GM19467 (cell line): Measurements from ENCODE around the gene IL9R.
"Not testable (repeated sequence)": the region's sequence is repeated elsewhere in the genome, so short reads cannot be mapped to it uniquely, and the experiment has no call there.

ENCODE experiments used
- ATAC-seq: cut with Tn5 transposase; IDR thresholded peaks from one replicate; pipeline ENCODE4 v1.9.1; 2021; ENCODE audit warnings: mild to moderate bottlenecking, moderate library complexity; ENCODE audit not compliant: unreplicated experiment

IL9R gene

GRCh38 chrX:155998116-155998515, 620 bp downstream of the IL9R start:
- ATAC-seq: no peak

DNA sequence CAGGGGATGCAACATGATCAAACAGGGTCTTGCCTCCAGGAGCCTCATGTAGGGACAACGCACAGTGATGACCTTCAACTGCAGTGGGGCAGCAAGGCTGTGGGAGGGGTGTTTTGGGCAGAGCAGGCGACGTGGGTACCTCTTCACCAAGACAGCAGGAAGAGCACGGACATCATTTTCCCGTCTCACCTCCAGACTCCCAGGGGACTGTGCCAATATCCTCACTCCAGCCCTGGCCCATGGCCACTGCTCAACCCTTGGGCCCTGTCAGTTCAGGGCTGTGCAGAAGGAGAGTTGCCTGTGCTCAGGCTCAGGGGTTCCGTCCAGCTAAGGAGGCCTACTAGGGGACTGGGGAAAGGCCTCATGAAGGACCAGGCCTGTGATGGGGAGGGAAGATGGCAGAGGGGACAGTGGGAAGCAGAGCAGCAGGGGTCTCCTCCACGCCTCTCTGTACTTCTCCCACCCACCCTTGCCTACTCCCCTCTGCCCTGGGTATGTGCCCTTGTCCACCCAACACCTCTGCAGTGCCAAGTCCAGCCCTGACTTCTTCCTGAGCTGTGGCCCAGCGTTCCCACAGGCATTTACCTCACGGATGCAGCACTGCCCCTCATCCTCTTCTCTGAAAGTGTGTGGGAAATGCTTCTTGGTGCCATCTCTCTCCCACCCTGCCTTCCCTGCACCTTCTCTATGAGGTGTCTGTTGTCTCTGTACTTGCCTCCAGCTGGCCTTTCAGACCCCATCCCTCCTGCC, 1.4 kb downstream of the IL9R start:
- ATAC-seq: no peak

- ATAC-seq: not testable (repeated sequence)
These were observed 2.3 kb downstream of the IL9R start for GRCh38 chrX:155999751-156000150.

GRCh38 chrX:156000361-156000926, 2.9 kb downstream of the IL9R start:
- ATAC-seq: no peak

DNA sequence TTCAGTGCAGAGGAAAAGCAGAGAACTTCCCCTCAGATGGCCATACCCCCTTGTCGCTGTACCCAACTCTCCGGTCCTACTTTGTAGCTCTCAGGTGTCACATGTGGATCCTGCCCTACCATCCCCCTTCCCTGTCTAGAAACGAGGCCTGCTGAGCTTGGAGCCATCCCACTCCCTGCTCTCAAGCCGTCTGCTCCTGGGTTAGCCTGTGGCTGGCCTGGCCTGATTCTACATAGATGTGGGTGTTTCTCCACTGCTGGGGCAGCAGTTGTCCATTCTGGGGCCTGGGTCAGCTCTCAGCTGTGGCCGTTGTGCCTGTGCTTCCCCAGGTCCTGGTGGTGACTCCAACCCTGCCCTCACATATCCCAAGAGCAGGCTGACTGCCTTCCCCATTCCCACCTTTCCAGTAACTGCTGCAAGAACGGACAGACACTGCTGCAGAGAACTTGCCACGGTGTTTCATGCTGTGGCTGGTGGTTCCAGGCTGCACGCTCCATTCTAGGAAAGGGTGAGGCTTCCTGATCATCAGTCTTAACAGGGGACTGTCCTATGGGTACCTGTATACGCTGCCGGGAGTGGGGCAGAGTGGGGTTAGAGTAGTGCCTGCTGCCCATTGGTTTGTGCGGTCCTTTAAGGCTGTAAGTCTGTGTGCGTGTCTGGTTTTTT, 3.6 kb downstream of the IL9R start:
- no peak for ATAC-seq

GRCh38 chrX:156001667-156002021, 4.1 kb downstream of the IL9R start:
- ATAC-seq: no peak

GRCh38 chrX:156002507-156002906, 5.0 kb downstream of the IL9R start:
- no peak for ATAC-seq

GRCh38 chrX:156003486-156004185, 6.1 kb downstream of the IL9R start:
- ATAC-seq: no peak

- ATAC-seq: no peak
These were observed 6.8 kb downstream of the IL9R start for GRCh38 chrX:156004256-156004655.

DNA sequence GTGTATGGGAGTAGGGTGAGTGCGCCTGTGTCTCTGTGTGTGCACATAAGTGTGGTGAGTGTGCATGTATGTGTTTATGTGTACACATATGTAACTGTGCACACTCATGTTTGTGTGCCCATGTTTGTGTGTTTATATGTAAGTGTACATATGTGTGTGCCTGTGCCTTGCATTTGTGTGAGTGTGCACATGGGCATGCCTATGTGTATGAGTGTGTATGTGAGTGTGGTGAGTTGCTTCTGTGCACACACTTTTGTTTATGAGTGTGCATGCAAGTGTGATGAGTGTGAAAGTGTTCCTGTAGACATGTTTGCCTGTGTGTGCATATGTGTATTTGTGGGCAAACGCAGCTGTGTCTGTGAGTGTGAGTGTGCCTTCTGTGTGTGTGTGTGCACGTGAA, 7.2 kb downstream of the IL9R start:
- no peak for ATAC-seq

DNA sequence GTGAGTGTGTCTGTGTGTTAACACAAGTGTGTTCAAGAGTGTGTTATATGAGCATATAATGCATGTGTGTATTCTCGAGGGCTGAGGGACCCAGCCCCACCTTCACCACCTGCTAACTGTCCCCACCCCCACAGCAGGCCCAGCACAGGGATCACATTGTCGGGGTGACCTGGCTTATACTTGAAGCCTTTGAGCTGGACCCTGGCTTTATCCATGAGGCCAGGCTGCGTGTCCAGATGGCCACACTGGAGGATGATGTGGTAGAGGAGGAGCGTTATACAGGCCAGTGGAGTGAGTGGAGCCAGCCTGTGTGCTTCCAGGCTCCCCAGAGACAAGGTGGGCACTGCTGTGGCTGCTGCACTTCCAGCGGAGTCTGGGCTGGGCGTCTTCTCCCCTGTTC, 7.6 kb downstream of the IL9R start:
- ATAC-seq: no peak

GRCh38 chrX:156006468-156006867, 9.0 kb downstream of the IL9R start:
- ATAC-seq: not testable (repeated sequence)

GRCh38 chrX:156008379-156008778, 10.9 kb downstream of the IL9R start:
- ATAC-seq: not testable (repeated sequence)

DNA sequence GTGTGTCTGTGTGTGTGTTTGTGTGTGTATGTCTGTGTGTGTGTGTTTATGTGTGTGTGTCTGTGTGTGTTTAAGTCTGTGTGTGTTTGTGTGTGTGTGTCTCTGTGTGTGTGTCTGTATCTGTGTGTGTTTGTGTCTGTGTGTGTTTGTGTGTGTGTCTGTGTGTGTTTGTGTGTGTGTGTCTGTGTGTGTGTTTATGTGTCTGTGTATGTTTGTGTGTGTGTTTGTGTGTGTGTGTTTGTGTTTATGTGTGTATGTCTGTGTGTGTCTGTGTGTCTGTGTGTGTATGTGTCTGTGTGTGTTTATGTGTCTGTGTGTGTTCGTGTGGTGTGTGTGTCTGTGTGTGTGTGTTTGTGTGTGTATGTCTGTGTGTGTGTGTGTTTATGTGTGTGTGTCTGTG, 11.4 kb downstream of the IL9R start:
- no peak for ATAC-seq

DNA sequence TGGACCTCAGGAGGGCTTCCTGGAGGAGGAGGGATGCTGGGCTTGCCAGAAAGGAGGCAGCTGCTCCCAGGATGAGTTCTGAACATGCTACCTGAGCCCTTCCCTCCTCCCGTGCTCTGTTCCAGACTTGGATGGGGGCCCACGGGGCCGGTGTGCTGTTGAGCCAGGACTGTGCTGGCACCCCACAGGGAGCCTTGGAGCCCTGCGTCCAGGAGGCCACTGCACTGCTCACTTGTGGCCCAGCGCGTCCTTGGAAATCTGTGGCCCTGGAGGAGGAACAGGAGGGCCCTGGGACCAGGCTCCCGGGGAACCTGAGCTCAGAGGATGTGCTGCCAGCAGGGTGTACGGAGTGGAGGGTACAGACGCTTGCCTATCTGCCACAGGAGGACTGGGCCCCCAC, 12.2 kb downstream of the IL9R start:
- not testable (repeated sequence) for ATAC-seq

DNA sequence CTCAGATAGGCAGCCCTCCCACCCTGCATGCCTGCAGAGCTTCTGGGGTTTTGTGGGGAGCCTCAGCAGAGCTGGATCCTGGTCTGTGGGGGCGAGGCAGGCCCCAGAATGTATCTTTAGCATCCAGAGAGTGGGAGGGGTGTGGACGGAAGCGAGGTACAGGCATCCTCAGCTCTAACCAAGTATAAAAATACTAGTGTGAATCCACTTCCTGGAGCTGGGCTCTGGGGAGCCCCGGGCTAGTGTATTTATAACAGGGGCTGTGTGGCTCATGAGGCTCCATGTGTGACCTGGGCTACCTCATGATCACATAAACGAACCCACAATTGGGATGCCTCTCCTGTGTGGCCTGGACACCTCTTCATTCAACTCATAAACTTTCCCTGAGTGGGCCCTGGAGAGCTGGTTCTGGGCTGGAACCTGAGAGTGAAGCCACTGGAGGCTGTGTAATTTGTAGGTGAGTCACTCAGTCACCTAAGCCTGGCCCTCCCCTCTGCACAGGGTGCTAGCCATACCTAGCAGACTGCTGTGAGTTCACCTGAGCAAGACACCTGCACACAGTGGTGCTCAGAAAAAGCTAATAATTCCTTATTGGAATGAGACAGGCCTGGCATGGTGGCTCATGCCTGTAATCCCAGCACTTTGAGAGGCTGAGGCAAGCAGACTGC, 15.9 kb downstream of the IL9R start:
- ATAC-seq: not testable (repeated sequence)

DNA sequence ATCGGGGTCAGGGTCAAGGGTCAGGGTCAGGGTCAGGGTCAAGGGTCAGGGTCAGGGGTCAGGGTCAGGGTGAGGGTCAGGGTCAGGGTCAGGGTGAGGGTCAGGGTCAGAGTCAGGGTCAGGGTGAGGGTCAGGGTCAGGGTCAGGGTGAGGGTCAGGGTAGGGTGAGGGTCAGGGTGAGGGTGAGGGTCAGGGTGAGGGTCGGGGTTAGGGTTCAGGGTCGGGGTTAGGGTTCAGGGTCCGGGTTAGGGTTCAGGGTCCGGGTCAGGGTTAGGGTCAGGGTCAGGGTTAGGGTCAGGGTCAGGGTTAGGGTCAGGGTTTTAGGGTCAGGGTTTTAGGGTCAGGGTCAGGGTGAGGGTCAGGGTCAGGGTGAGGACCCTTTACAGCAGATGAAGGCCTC, 22.4 kb downstream of the IL9R start:
- not testable (repeated sequence) for ATAC-seq

GRCh38 chrX:156023002-156023401, 25.5 kb downstream of the IL9R start:
- not testable (repeated sequence) for ATAC-seq

- not testable (repeated sequence) for ATAC-seq
These were observed 27.5 kb downstream of the IL9R start for GRCh38 chrX:156024949-156025492.

GRCh38 chrX:156028653-156029237, 31.2 kb downstream of the IL9R start:
- ATAC-seq: not testable (repeated sequence)
